ENCODE results near the gene TRPC3.

The TRPC3 gene

GRCh38 chr4:121869841-121870822 lies 81.7 kb downstream of the TRPC3 start, which contains the start of gene BBS7 (continued):
- TF ChIP-seq ZNF639 (tag by site-specific recombination; IDR thresholded peaks at IDR 0.05) (0 out of 2 replicates have a peak, but pooled peaks have one; percentile 24), ZEB2 (tag by site-specific recombination; IDR thresholded peaks at IDR 0.05) (0 out of 2 replicates have a peak, but pooled peaks have one; percentile 14), ZFP69B (tag by site-specific recombination; IDR thresholded peaks at IDR 0.05) (0 out of 2 replicates have a peak, but pooled peaks have one; percentile 23), HOXD13 (CRISPR knock-in tag; IDR thresholded peaks at IDR 0.05; ENCODE audit: borderline replicate concordance) (no peak), ZNF24 (tag by site-specific recombination; IDR thresholded peaks at IDR 0.05) (no peak), KLF8 (tag by site-specific recombination; IDR thresholded peaks at IDR 0.05) (0 out of 2 replicates have a peak, but pooled peaks have one; percentile 35), ZNF660 (tag by site-specific recombination; IDR thresholded peaks at IDR 0.05) (0 out of 2 replicates have a peak, but pooled peaks have one; percentile 18), ZBTB21 (tag by site-specific recombination; IDR thresholded peaks at IDR 0.05) (peak; percentile 86), ZNF121 (tag by site-specific recombination; IDR thresholded peaks at IDR 0.05) (no peak), ZNF335 (tag by site-specific recombination; conservative IDR thresholded peaks at IDR 0.05) (peak; percentile 94), ZNF48 (tag by site-specific recombination; IDR thresholded peaks at IDR 0.05) (no peak), ZBTB20 (tag by site-specific recombination; IDR thresholded peaks at IDR 0.05) (peak; percentile 55; the same call in 1 of the 2 replicates), ZNF501 (tag by site-specific recombination; IDR thresholded peaks at IDR 0.05) (peak; percentile 41; the same call in 1 of the 2 replicates), ZNF391 (tag by site-specific recombination; IDR thresholded peaks at IDR 0.05; ENCODE audit: borderline replicate concordance, low read depth) (peak; percentile 59; the same call in 1 of the 2 replicates), ZBTB49 (tag by site-specific recombination; IDR thresholded peaks at IDR 0.05; ENCODE audit: low read depth) (no peak), PATZ1 (tag by site-specific recombination; IDR thresholded peaks at IDR 0.05) (peak; percentile 60)

GRCh38 chr4:121863799-121864198 lies 88.1 kb downstream of the TRPC3 start:
- Histone ChIP-seq H3K4me3 (ENCODE audit: low read depth, low read length) (no peak overlapping the region), H3K36me3 (ENCODE audit: control insufficient read depth in 2 of 2, insufficient read depth in 1 of 2, low read length in 2 of 2) (peaks cover 19 to 56% of the 10 kb centered on the region in 2 experiments), H3K4me1 (ENCODE audit: control insufficient read depth, insufficient read depth, low read length) (no peaks in the 10 kb centered on the region), H3K27ac (ENCODE audit: extremely low read depth, low read depth, low read length) (no peak overlapping the region), H3K9me3 (ENCODE audit: control insufficient read depth, insufficient read depth, low read depth, low read length) (no peaks in the 10 kb centered on the region)
- 0 out of 2 replicates have a peak, but pooled peaks have one; percentile 12 for TF ChIP-seq ZIC2 (tag by site-specific recombination; IDR thresholded peaks at IDR 0.05)
- no peak for TF ChIP-seq MZF1 (tag by site-specific recombination; IDR thresholded peaks at IDR 0.05; ENCODE audit: borderline replicate concordance)
- no peak for TF ChIP-seq ZNF571 (tag by site-specific recombination; IDR thresholded peaks at IDR 0.05)
- TF ChIP-seq ZNF174 (tag by site-specific recombination; IDR thresholded peaks at IDR 0.05) = no peak
- ChIA-PET POLR2A (no interaction called here), CTCF (interaction anchor here (0.6 kb wide), 1 partner anchor 38 kb away, joined by 3 read pairs; no protein-coding TSS in a partner anchor)
